Measurements from ENCODE around the gene SNX27.

GRCh38 chr1:151720554-151720953, 108.7 kb downstream of the SNX27 start:
- TF ChIP-seq CTCF (IDR thresholded peaks at IDR 0.05; ENCODE audit: extremely low read depth in 1 of 2, insufficient read depth in 1 of 2, low read depth in 1 of 2, low read length in 2 of 2) (no peak), POLR2A (IDR thresholded peaks at IDR 0.05; ENCODE audit: low read depth, low read length) (no peak)

Measured in endothelial cell of umbilical vein (primary cell).